Peyer's patch (tissue), 4 donors: ENCODE data around the gene TPBG.

ENCODE experiments used
- POLR2A ChIP-seq, 2 donors: fragments of 450-650 bp; IDR thresholded peaks; one replicate each; pipeline ENCODE4 v1.5.1; 2017; ENCODE audit warnings: antibody characterized with exemption in 2 of 2, mild to moderate bottlenecking in 2 of 2, moderate library complexity in 2 of 2
- TF ChIP-seq, protein P1 (sequence below), 6 experiments: fragments of 450-650 bp in 4 of 6; fragments of 200-600 bp in 2 of 6; sonication (generic) in 1 of 6; IDR thresholded peaks; one replicate each; pipeline ENCODE4 v1.5.1; 2017 to 2019; ENCODE audit warnings: antibody characterized with exemption in 6 of 6, mild to moderate bottlenecking in 3 of 6, moderate library complexity in 1 of 6

DNA sequence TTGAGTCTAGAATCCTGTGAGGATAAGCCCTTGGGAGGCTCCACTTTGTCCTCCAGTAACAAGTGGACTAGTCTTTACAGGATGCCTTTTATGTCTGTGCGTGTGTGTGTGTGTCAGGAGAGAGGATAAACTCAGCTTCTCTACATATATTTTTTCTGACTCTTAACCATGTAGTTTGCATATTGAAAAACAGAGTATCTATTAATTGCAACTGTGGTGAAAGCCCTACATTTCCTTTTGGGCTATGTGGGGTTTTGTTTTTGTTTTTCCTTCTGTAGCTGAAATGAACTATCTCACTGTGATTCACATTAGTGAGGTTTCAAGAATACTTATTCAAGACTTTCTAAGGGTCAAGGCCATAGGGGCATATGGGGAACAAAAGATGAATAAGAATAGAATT is 17.7 kb downstream of the TPBG start:
- TF ChIP-seq POLR2A (IDR thresholded peaks at IDR 0.05) = no peak
- TF ChIP-seq, protein P1, sequence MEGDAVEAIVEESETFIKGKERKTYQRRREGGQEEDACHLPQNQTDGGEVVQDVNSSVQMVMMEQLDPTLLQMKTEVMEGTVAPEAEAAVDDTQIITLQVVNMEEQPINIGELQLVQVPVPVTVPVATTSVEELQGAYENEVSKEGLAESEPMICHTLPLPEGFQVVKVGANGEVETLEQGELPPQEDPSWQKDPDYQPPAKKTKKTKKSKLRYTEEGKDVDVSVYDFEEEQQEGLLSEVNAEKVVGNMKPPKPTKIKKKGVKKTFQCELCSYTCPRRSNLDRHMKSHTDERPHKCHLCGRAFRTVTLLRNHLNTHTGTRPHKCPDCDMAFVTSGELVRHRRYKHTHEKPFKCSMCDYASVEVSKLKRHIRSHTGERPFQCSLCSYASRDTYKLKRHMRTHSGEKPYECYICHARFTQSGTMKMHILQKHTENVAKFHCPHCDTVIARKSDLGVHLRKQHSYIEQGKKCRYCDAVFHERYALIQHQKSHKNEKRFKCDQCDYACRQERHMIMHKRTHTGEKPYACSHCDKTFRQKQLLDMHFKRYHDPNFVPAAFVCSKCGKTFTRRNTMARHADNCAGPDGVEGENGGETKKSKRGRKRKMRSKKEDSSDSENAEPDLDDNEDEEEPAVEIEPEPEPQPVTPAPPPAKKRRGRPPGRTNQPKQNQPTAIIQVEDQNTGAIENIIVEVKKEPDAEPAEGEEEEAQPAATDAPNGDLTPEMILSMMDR (IDR thresholded peaks at IDR 0.05) = no peak
